CD4-positive, alpha-beta T cell treated with Interleukin-4 for 4 hours (primary cell): Measurements from ENCODE around the gene KIRREL3.

Experiments used
- DNase-seq: peaks from one replicate; pipeline ENCODE4 v3.0.0-alpha.2; 2020

The KIRREL3 gene

DNA sequence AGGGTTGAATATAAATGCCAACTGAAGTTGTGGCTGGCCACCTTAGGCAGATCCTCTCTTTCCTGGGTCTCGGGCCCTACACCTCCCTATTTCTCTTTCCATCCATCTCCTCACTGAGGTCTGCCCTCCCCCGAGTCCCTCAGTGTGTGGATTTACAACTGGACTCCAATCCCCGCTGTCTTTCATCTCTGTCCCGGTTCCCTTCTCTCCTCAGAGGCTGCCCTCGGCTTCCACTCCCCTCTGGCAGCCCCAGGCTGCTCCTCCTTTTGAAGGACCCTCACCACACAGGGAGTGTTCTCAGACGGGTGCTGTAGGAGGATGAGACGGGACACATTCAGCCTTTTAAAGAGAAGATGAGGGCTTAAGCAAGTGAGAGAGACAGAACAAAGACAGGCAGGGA lies 478.0 kb downstream of the KIRREL3 start:
- DNase-seq: no peak

DNA sequence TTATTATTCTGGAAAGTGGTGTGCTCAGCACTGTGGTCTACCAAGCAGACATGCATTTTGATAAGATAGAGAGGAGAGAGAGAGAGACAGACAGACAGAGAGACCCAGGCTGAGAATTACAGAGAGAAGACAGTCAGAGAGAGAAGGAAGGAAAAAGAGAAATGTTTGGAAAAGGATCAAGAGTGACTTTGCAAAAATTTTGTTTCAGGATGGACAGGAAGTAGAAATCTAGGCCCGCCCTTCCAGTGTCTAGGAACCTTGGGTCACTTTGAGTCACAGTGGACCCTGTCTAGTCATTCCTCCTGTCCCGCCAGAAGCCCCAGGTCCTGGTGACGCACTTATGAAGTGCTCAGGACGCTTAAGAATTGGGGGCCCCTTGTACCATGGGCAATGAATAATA lies 478.4 kb downstream of the KIRREL3 start:
- no peak for DNase-seq

DNA sequence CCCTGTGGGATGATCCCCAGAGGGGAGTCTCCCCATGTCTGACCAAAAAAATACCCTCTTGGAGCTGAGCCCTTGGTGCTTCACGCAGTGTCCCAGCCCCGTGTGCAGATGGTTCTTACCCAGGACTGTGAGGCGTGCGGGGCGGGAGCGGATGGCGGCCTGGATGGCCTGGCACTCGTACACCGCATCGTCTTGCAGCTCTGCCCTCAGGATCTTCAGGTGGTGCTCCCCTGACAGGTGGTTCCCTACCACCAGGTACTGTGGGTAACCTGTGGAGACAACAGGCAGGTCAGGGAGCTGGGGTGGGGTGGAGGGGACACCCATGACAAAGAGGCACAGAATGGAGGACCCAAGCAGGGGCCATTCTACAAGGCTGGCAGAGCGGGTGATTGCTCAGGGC lies 479.4 kb downstream of the KIRREL3 start:
- DNase-seq: no peak

DNA sequence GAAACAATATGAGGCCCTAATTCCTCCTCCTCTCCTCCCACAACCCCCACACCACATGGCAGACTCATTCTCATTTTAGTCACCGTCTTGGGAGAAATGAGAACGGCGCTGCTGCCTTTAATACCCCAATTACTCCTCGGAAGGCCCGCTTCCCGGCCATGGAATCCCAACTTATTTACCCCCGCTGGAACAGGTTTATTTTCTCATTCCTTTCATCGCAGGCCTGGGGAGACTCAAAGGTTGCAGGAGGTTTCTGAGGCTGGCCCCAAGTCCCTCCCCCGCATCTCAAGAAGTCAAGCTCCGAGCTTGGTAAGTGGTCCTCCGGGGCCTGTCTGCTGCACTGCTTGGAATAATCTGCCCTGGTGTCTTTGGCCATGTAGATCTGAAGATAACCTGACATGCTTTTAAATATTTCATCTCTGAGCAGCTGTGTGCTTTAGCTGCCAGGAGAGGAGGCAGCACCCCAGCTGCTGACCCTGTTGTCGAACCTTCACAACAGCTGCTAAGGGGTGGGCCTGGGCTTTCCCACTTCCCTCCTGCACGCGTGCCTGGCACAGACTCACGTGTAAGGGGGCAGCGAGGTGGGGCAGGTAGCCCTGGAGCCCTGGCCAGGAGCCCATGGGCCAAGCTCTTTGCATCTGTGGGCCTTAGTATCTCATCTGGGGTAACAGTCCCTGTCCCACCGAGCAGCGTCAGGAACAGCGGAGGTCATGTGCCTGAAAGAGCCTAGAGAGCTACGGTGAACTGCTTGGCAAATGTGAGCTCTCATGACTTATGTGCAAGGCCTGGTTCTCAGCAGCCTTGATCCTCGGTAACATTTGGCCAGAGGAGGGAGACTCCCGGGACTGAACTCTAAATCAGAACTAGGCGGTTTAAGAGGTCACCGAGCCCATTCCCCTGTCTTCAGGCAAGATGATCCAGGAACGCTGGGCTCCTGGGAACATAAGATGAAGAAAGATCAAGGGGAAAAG lies 480.5 kb downstream of the KIRREL3 start:
- no peak for DNase-seq

DNA sequence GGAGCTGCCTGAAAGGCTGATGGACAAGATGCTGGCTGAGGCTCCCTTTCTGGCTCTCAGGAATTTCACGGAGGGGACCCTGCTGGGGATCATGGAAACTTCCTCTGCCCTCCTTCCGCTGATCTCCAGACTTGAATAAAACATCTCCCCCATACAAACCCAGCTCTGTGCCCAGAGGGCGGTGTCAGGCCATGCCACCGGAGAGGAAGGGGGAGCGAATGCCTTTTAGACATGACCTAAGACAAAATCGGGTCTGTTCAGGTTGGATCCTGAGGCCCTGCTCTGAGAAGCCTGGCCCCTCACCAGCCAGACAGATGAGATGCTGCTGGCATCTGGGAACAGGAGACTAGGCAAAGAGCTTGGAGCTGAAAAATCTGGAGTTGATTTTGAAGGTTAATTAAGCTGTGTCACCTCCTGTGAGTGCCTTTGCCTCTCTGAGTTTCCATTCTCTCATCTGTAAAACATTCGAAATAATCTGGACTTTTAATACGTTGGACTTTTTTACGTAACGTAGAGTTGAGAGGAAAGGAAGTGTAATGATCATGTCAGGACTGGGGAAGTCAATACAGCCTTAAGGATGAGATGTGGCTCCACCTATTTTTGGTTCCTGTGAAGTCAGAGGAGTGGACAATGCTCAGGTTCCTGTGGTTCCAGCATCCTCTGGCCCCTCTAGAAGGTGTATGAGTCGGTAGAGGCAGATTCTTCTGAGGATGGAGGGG lies 481.4 kb downstream of the KIRREL3 start:
- no peak for DNase-seq

DNA sequence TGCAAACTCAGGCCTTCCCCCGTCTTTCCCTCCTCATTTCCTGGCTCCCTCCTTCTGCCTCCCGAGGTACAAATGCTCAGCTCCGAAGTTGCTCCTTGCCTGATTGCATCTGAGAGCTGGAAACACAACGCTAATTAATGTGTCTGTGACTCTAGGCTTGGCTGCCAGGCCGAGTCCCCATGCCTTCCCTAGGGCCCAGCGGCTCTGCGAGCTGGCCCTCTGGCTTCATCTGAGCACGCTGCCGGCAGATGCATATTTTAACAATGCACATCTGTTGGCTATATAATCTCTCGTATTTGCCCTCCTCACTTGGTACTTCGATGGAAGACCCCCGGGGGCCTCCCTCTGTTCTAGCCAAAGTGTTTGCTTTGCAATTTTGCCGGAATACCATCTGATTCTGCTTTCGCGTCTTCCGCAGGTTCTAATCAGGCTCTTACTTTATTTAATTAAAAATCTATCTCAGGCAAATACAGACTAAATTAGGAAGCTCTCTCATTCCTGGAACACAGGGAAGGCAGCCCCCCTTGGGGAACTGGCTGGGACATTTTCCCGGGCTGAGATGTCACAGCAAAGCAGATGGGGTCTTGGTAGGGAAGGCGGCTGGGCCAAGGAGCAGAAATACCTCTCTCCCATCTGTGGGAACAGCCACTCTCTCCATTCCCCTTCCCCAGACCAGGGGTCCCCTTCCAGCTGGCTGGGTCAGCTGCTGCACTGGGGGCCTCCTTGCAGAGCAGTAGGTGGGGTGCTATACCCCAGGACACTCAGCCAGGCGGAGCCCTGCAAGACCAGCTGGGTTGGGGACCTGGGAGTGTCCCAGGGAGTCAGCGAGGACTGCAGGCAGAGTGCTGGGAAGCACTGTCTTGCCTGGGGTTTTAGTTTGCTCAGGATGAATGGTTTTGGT lies 482.2 kb downstream of the KIRREL3 start:
- DNase-seq: no peak

DNA sequence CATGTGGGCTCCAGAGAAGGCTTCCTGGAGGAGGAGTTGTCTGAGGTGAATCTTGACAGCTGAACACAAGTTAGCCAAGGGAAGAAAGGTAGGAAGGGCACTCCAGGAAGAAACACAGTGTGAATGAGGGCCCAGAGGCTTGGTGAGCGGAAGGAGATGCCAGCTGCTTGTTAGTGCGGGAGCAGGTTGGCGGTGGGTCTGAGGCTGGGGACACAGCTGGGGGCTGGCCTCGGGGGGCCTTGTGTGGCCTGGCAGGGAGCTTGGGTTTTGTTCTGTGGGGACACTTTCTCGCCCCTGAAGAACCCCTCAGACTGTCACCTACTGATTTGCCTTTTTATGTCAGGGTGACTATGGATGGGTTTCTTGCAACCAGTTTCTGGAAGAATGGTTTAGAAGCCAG lies 485.1 kb downstream of the KIRREL3 start:
- no peak for DNase-seq

DNA sequence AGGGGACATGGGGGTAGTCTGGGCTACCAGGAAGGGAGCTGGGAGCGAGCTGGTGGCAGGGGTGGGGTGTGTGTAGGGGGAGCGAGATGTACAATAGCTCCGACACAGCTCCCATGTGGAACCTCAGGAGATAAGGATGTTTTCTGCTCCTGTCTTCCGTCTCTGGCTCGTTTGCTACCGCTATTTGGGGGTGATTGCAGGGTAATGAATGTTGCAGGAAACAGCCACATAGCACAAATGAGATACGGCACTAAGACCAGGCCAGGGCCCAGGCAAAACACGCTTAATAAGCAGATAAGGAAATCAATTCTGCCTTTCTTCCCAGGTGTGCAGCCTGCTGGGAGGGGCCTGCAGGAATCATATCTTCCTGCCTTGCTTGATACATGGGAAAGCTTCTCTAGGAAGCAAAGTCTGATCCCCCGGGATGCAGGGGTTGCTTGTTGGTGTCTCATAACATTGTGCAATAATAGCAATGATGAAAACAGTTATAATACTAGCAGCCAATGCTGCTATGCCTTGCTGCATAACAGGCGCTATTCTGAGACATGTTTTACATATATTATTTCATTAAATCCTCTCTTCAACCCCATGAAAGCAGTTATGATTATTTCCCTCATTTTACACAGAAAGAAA lies 486.4 kb downstream of the KIRREL3 start:
- DNase-seq: no peak

DNA sequence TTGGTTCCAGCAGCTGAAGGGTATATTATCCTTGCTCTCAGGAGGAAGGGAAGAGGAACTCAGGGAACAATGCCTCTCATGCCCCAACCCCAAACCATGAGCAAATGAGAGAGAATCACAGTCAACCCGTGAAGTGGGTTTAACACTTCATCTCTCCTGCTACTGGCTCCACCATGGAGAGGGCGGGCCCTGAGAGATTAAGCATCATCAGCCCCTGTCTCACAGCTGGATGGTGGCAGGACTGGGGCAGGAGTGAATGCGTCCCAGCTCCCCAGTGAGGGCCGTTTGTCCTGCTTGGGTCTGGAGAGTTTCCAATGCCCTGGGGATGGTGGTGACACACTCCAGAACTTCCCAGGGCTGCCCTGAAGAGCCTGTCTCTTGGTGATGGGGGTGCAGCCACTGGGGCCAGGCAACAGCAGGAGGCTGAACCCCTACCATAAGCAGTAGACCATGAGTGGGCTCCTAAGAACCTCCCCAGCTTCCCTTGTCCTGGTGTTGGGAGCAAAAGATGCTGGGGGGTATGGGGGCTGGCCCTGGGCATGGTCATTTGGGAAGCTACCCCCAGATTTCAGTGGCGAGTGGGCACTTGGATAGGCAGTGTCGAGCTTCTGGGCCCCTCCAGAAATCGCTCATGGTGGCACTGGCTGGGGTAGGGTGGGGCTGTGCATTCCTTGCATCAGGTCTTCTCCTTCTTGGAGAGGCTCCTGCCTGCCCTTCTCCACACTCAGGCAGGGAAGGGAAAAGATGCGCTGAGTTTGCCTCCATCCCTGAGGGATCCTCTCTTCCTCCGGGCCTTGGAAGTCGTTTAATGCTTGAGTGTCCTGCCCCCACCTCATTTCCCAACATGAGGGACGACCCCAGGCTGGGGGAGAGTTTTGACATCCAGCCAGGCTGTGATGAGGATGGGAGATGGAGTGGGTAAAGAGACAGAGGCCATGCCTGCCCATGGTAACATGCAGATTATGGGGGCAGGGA lies 487.5 kb downstream of the KIRREL3 start:
- no peak for DNase-seq

DNA sequence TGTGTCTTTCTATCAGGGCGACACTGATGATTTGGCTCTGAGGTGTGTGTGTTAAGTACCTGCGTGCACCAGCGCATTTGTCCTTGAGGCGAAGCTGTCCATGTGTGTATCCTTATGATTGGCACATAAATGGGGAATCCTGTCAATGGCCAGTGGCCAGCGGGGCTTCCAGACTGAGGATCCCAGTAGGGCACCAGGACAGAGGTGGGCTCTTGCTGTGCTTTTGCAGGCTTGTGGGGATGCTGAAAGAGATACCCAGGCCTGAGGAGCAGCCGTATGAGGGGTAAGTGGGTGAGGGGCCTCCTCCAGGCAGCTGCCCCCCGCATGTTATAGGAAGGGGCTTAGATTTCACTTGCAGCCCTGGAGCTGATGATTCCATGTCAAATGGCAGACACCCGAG lies 488.3 kb downstream of the KIRREL3 start:
- DNase-seq: no peak

DNA sequence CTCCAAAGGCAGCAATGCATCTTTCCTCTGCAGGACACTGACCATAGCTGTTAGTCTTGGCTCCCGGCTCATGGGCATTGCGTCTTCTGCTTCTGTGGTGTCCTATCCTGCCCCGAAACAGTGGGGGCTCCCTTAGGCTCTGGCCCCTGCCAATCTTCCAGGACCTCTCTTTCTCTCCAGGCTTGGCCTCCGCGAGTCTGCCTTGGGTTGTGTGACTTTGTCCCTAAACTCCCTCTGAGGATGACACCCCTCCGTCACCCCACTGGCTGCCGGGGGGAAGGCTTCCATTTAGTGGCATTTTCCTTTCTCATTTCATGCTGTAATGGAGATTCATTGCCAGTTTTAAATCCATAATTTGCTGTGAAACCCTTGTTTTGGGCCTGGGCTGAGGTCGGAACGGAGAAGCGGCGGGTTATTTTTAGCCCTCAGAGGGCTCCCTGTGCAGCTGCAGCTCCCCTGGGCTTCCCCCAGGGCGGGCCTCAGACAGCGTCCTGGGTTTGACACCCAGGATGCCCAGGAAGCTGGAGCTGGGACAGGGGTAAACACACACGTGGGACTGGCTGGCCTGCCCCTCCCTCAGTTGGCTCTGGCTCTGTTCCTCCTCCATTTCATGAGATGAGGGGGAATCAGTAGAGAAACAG lies 489.0 kb downstream of the KIRREL3 start:
- no peak for DNase-seq

DNA sequence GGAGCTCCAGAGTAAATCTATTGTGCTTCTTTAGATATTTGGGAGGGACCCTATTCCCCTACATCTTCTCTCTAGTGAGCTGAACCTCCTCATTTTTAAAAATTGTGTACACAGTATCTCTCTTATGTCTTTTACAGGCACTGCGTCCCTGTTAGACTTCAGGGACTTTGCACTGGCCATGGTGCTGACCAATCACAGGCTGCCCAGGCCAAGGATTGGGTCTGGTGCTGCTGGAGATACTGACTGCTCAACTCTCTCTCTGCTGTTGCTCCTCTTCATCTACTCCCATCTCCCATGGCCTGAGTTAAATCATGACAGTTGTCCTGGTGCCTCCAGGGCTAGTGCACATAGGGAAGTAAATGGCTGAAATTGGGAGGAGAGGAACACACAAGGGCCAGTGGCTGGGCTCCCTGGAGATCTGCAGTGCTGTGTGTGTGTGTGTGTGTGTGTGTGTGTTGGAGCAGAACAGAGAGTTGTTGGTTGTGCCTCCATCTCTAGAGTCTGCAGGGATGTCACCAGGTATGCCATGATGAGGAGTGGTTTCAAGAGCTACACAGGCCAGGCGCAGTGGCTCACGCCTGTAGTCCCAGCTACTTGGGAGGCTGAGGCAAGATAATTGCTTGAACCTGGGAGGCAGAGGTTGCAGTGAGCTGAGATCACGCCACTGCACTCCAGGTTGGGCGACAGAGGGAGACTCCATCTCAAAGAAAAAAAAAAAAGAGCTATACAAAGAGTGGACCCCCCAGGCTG lies 489.8 kb downstream of the KIRREL3 start:
- no peak for DNase-seq

DNA sequence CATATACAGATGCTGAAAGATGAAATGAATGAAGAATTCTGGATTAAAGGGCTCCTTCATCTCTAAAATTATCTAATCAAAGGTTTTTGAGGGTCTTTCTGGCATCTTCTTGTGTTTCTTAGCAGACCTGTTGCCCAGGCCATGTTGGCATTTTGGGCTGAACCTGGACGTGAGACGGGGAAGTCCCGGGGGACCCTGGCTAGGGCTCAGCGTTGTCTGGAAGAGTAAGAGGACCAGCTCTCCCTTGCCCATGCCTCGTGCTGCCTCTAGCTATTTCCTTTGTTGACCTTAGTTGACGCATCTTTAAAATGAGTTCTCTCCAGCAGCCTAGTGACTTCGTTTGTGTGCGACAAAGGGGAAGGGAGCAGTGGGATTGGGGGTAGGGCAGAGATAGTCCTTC lies 492.9 kb downstream of the KIRREL3 start:
- no peak for DNase-seq

DNA sequence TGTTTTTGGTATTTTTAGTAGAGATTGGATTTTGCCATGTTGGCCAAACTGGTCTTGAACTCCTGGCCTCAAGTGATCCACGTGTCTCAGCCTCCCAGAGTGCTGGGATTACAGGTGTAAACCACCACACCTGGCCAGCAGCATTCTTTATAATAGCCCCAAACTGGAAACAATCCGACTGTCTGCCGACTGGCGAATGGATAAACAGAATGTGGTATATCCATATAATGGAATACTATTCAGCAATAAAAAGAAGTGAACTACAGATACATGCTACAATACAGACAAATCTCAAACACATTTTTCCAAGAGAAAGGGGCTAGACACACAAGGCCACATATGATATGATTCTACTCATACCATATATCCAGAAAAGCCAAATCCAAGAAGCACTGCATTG lies 493.8 kb downstream of the KIRREL3 start:
- no peak for DNase-seq

DNA sequence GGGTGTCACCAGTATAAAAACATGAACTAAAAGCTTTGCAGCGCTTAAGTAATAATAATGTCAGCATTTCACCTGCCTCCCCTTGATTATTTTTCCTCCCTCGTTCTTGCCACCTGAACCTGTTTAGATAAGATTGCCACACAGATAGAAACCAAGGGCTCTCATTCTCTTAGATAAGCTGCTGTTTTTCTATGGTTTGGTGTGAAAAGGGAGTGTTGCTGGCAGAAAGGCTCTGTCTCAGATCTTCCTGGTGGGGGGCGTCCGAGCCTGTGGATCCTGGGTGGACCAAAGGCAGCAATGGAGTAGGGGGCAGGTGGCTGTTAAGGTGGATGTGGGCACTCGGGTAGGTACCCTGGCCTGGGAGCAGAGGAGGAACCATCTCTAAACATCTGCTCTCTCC lies 497.6 kb downstream of the KIRREL3 start:
- DNase-seq: no peak

DNA sequence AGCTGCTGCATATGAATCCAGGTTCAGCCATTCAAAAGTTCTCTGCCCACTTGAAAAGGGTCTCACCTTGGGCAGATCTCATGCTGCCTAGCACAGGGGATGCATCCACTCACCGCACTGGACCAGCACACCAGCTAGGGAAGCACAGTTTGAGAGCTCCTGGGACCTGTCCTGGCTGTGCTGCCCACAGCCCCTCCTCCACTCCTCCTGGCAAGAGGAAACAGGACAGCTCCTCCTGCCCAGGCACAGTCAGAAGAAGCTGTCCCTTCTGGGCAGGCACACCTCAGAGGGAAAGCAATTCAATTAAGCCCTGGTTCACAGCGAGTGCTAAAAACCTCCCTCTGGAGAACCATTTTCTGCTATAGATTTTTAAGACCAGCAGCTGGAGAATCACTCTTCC lies 498.4 kb downstream of the KIRREL3 start:
- DNase-seq: no peak

DNA sequence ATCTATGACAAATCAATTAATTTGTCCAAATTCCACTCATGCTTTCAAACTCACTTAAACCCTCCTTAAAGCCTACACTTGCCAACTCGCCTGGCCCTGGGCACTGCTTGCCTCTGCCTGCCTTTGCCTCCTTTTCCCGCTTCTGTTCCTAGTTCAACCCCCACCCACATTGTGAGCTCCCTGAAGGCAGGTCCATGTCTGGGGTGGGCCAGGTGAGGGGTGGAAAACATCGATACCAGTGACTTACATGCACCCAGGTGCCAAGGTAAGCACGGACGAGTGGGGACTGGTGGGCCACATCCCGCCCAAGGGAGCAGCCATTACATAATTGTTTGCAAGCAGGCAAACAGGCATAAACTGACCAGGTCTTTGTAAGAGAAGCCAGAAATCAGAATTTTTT lies 498.9 kb downstream of the KIRREL3 start:
- DNase-seq: no peak

DNA sequence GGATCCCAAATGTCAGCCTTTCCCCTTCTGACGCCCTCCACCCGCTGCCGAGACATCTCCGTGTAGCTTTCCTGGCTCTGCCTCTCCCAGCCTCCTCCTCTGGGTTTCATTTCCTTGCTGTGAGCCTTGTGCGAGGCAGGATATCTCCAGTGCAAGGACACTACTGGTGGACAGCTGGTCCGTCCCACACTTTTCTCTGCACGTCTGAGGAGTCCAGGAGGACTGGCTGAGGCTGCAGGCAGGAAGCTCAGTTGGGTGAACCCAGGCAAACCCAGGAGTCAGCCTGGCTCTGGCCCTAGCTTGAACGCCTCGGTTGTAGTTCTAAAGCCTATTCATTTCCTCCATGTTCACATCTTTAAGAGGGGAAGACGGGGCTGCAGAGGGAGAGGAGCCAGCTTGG lies 499.6 kb downstream of the KIRREL3 start:
- no peak for DNase-seq

DNA sequence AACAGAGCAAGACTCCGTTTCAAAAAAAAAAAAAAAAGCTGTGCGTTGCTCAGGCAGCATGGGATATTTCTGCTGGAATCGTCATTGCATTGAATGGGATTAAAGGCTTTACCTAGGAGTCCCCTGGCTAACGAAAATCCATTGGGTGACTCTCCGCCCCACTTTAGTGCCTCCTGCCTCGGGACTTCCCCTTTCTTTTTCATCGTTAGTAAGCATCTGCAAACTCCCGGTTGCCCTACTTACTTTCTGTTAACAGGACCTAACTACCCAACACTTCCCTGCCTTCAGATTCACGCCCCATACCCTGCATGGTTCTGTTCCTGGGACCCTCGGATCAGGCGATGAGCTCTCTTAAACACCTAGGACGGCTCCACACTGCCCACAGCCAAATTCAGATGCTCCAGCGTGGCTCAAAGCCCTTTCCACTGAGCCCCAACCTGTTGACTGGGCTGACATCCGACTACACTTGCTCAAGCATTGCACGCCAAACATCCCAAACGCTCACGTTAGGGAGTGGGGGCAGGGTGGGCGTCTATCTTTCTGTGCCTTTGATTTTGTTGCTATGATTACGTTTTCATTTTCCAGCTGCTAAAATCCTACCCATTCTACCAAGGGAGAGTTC lies 501.3 kb downstream of the KIRREL3 start:
- no peak for DNase-seq

DNA sequence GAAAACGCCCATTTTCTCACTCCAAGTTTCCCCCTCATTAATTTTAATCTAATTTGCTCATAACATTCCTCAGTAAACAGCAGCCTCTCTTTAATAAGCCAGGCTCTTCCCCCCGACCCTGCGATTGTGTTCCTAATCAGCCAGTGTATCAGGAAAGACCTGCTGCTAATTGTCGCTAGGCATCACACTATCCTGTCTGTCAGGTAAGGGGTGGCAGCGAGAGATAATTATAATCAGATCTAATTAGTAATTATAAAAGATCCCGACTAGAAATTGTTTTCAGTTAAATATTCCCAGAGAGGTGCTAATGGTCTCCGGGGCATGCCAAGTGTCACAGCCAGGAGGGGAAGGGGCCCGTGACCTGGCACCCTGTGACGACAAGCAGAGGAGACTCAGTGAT lies 502.3 kb downstream of the KIRREL3 start:
- no peak for DNase-seq
